IPS-18c (cell line): ENCODE measurements around the gene OR9A4.

Experiments
- H3K4me3 ChIP-seq: 2 replicates; pipeline ENCODE4 v1.7.0; 2013; ENCODE audit warnings: low read depth, mild to moderate bottlenecking, low read length, moderate library complexity; ENCODE audit not compliant: insufficient read depth
- H3K9me3 ChIP-seq: one replicate; pipeline ENCODE4 v1.6.1; 2013; ENCODE audit warnings: mild to moderate bottlenecking, low read length, moderate library complexity; ENCODE audit not compliant: control insufficient read depth, insufficient read depth

OR9A4 gene

GRCh38 chr7:141941075-141941474, 24.9 kb downstream of the OR9A4 start:
- H3K9me3 ChIP-seq, result no peaks in the 10 kb centered on the region
- no peak overlapping the region for H3K4me3 ChIP-seq

DNA sequence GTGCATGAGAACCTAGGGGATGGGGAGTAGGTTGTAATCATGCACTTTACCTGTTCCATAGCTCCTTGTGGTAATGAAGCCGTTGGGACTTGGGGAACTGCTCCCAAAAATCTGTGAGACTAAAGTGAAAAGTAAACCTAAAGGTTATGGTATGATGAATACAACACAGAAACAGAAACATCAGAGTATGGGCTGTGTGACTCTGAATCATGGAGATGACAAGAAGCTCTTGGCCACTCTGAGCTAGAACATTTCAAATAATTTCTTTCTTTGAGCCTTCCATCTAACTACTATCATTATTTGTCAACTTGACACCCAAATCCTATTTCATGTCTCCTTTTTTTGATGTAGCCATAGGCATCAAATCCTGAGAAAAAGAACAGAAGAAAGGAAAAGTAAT, 27.6 kb downstream of the OR9A4 start:
- Histone ChIP-seq H3K9me3 (no peaks in the 10 kb centered on the region), H3K4me3 (no peak overlapping the region)

GRCh38 chr7:141944811-141945210, 28.6 kb downstream of the OR9A4 start:
- Histone ChIP-seq H3K4me3 (no peak overlapping the region), H3K9me3 (no peaks in the 10 kb centered on the region)

GRCh38 chr7:141945356-141945755, 29.2 kb downstream of the OR9A4 start:
- H3K9me3 ChIP-seq, result no peaks in the 10 kb centered on the region
- H3K4me3 ChIP-seq, result no peak overlapping the region

GRCh38 chr7:141946796-141947195, 30.6 kb downstream of the OR9A4 start, which contains the start of gene CLEC5A:
Gene CLEC5A (minus strand): TSS chr7:141946974. CDS start chr7:141946292, 682 bp downstream.
- no peaks in the 10 kb centered on the region for H3K9me3 ChIP-seq
- no peak within 1 kb of the TSS for H3K4me3 ChIP-seq

DNA sequence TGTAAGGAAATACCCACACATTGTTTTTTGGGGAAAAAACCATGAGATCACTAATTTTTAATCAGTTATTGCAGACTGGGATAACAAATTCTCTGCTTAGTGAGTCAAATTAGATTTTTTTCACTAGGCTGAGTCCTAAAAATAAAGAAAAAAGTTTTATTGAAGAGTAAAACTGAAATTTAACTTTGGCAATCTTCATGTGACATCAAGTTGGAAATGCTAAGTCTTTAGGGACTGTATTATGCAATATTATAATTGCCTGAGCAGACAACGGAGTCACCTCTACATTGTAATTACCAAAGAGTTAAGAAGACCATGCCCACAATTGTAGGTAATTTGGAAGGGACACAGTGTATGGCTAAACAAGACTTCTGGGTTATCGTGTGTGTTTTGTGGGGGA, 32.8 kb downstream of the OR9A4 start:
- Histone ChIP-seq H3K4me3 (no peak overlapping the region), H3K9me3 (no peaks in the 10 kb centered on the region)

GRCh38 chr7:141949451-141949850, 33.3 kb downstream of the OR9A4 start:
- H3K9me3 ChIP-seq, result no peaks in the 10 kb centered on the region
- H3K4me3 ChIP-seq, result no peak overlapping the region

GRCh38 chr7:141949911-141950310, 33.7 kb downstream of the OR9A4 start:
- no peaks in the 10 kb centered on the region for H3K9me3 ChIP-seq
- no peak overlapping the region for H3K4me3 ChIP-seq

- no peaks in the 10 kb centered on the region for H3K9me3 ChIP-seq
- H3K4me3 ChIP-seq, result no peak overlapping the region
Observed at GRCh38 chr7:141950806-141951205, 34.6 kb downstream of the OR9A4 start.

GRCh38 chr7:141952461-141952860, 36.3 kb downstream of the OR9A4 start:
- no peaks in the 10 kb centered on the region for H3K9me3 ChIP-seq
- no peak overlapping the region for H3K4me3 ChIP-seq

GRCh38 chr7:141954334-141954733, 38.1 kb downstream of the OR9A4 start:
- H3K4me3 ChIP-seq, result no peak overlapping the region
- H3K9me3 ChIP-seq, result no peaks in the 10 kb centered on the region

DNA sequence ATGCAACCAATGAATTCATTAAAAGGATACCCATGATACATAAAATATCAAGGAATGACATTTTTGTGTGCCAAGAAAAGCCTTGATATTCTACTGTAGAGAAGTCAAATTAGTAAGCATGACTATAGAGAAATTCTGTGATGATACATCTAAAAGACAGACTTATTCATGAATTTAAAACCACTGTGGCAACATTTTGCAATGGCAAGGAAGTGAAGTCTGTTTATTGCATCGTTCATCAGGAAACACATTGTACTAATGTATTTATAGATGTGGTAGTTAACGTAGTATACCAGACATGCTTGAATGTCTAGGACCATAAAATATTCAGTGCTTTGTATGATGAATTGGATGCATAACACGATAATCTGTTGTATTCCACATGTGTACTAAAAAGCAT, 39.9 kb downstream of the OR9A4 start:
- no peak overlapping the region for H3K4me3 ChIP-seq
- no peaks in the 10 kb centered on the region for H3K9me3 ChIP-seq

- H3K4me3 ChIP-seq, result no peak overlapping the region
- H3K9me3 ChIP-seq, result no peaks in the 10 kb centered on the region
Observed at GRCh38 chr7:141960687-141961422, 44.7 kb downstream of the OR9A4 start.
